Esophagus mucosa (tissue), 1 donor: ENCODE results near the gene AKR1E2. TPM values are rescaled to one million over a fixed set of nuclear protein-coding genes. Genes with fewer than 3 reads are reported as not detected.
A peak's percentile ranks its signal among the peaks of the same experiment; 100 is the strongest.

Source experiments
- ATAC-seq: fragments of 200-7000 bp; cut with Tn5 transposase; one replicate; pipeline ENCODE4 v1.9.1; 2020
- total RNA-seq: library from RNA; stranded (reverse); gene quantifications from one replicate; pipeline ENCODE4 v1.2.4, GENCODE V29; 2023
- donor health status: DM: yes; HTN: yes; CAD: no.

AKR1E2 gene
- total RNA-seq, 1 donor from 2014 or later = 1.3 TPM

GRCh38 chr10:4847561-4848355 lies 21.8 kb downstream of the AKR1E2 start:
- peak; percentile 83 for ATAC-seq

- ATAC-seq = no peak
Measured at GRCh38 chr10:4848356-4849041, 22.5 kb downstream of the AKR1E2 start.

DNA sequence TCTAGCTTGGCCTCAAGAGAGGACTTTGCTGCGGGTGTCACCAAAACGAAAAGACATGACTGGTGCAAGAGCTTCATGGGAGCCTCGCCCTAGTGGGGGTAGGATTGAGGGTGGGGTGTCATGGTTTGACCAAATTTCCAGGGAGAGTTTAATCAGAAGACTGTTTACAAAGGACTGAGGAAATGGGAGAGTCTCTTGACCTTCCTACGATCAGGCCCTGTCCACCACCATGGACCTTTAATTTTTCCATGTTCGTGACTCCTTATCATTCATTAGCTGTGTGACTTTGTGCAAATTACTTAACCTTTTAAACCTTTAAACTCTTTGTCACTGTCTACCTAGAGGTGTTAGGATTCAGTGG lies 23.0 kb downstream of the AKR1E2 start:
- no peak for ATAC-seq

DNA sequence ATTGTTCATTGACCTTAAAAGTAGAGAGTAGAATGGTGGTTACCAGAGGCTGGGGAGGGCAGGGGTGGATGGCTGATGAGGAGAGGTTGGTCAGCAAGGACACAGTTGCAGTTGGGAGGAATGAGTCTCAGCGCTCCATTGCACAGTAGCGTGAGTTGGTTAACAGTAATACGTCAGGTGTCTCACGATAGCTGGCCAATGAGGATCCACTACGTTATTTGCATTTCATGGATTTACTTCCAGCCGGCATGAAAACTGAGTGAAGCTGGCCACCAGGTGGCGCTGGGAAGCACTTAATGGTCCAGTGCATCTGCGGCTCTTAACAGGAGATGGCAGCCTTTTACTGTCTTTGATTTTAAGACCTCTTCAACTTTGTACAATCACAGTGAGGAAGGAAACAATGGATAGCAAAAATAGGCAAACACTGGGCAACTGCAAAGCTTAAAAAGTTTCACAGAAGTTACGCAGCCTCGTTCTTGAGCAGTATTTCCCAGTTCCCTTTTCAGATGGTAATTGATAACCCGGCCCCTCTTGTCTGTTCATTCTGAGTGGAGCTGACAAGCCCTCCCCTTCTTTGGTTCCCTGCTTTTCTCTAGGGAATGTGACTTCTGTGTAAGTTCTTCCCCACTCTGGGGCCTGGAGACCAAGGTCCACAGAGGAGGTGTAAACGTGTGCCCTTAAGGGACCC lies 23.7 kb downstream of the AKR1E2 start:
- ATAC-seq = peak; percentile 90

DNA sequence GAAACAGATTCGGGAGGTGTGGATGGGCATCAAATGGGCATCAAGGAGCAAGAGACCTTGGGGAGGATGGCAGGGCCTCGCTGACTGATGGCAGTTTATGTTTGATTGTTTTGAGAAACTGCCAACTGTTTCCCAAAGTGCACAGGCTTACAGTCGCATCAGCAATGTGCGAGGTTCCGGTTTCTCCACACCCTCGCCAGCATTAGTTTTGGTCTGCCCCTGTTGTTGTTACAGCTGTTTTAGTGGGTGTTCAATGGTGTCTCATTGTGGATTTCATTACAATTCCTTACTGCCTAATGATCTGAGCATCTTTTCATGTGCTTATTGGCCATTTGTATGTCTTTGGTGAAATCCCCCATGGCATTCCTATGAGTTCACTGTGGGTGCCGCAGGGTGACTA lies 24.4 kb downstream of the AKR1E2 start:
- no peak for ATAC-seq

DNA sequence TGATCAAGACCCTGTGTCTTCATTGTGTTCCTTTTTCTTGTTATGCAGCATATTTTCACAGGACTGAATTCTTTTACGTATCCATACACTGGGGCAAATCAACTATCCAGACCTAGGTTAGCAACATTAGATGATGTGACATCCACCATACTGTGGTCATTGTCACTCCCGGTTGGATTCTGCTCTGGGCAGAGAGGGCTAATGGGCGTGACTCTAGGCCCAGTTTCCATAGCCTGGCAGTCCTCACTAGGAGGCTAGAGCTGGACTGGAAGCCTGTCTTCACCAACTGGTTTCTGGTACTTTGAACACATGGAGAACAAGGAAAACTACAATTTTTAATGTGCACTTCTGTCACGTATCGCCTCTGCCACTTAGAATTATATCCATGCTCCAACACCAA lies 25.2 kb downstream of the AKR1E2 start:
- no peak for ATAC-seq

- ATAC-seq = no peak
Measured at GRCh38 chr10:4851846-4852245, 25.8 kb downstream of the AKR1E2 start.

DNA sequence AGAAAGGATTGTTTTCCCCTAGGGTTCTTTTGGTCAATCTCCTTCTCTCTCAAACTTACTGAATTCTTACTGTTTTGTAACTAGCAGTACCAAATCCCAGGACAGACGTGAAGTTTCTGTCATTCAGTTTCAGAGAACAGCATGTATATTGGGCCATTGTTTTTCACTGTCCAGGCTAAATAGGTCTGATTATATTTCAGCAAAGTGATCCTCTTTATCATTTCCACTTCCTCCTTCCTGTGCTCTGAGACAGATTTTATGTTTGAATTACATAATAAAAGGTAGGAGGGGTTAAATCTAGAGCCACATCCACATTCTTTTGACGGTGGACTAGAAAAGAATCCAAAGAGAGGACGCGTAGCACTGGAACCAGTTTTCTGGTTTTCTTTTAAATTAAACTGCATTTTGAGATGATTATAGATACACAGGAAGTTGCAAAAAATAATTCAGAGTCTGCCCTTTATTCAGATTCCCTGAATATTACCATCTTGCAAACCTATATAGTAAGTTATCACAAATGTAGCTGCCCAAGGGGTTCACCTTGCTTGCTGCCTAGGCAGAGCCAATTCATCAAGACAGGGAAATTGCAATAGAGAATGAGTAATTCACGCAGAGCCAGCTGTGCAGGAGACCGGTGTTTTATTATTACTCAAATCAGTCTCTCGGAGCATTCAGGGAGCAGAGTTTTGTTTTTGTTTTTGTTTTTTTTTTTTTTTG lies 40.1 kb downstream of the AKR1E2 start:
- no peak for ATAC-seq

GRCh38 chr10:4867109-4867519 lies 41.1 kb downstream of the AKR1E2 start:
- no peak for ATAC-seq

GRCh38 chr10:4867520-4868356 lies 41.7 kb downstream of the AKR1E2 start:
- no peak for ATAC-seq

- ATAC-seq = no peak
Measured at GRCh38 chr10:4868357-4868657, 42.3 kb downstream of the AKR1E2 start.

DNA sequence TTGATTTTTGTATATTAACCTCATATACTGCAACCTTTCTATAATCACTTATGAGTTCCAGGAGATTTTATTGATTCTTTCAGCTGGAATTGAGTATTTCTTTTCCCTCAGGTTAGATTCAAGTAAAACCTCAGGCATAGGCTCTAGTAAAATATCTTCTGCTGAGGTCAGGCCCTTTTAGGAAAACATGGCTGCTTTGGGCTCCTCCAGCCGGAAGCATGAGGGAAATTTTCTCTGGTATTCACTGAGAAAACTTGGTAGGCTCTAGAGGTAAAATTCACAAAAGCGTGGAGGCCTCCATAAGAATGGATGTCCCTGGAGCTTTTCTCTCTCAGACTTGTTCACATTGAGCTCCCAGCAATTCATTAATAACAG lies 56.7 kb downstream of the AKR1E2 start:
- ATAC-seq = no peak

DNA sequence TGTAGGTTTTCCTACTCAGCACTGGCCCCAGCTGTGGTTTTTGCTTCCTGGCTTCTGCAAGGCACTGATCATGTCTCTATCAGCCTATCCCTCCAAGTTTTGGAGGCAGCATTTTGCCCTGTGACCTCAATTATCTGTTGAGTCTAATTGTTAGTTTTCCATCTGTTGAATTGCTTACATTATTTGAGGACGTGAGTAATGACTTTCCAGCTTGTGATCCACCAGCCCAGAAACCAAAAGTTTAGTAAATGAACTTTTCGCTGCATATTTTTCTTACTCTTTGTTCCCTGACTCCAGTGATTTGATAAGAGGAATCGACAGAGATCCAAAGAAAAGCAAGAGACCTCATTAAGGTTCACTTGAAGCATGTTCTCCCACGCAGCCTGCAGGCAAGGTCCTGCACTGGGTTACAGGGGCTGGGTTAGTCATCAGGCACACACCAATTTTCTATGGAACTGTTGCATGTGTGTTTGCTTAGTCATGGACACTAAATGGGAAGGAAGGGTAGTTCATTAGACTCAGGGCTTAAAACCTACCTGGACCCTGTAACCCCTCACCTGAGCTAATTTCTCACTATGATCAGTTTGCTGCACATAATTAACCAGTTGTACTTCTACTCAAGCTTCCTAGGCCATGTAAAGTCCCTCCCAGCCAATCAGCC lies 57.2 kb downstream of the AKR1E2 start:
- ATAC-seq = peak; percentile 68

DNA sequence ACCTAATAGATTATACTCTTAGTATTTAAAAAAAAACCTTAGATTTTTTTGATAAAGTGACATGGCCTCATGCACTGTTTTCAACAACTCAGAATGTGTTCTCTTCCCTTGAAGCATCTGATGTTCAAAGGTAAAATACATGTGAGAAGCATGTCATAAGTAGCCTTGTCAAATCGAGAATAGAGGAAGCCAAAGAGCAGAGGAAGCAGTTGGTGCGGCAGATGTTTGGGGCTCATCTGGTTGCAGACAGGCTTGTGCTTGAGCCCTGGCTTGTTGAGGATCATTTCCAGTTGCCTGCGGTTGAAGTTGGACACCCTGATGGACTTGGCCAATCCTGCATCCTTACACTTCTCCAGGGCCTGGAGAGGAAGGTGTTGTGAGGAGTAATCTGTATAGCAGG lies 59.2 kb downstream of the AKR1E2 start:
- ATAC-seq = no peak

- no peak for ATAC-seq
Measured at GRCh38 chr10:4887501-4887900, 61.5 kb downstream of the AKR1E2 start.

DNA sequence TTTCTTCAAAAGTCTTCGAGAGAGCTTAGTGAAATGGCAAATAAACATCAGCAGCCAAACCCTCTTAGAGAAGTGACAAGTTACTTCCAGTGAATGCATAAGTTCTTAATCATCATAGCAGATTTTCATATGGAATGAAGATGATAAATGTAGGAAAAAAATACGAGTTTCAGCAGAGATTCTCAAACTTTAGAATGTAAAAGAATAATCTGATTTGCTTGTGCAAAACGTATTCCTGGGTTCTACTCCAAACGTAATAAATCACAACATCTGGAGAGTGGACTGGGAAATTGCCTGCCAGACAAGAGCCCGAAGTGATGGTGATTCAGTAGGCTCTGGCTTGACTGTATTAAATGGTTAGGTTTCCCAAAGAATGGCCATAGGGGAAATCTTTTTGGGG lies 62.2 kb downstream of the AKR1E2 start:
- no peak for ATAC-seq

DNA sequence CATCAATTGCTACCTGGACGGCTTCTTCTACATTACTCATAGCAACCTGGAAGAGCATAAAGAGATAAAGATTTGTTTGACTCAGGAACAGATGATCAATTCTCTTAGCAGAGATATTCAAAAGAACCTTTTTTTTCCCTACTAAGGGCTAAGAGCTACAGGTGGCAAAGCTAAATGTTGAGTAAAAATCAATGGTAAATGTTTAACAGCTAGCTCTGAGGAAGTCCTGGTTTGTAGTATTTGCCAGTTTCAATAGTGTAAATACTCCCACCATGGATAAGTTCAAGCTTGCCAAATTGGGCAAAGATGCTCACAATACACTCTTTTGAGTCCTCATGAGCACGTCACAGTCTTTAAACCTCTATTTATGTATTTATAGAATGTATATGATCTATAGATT lies 64.0 kb downstream of the AKR1E2 start:
- ATAC-seq = no peak

DNA sequence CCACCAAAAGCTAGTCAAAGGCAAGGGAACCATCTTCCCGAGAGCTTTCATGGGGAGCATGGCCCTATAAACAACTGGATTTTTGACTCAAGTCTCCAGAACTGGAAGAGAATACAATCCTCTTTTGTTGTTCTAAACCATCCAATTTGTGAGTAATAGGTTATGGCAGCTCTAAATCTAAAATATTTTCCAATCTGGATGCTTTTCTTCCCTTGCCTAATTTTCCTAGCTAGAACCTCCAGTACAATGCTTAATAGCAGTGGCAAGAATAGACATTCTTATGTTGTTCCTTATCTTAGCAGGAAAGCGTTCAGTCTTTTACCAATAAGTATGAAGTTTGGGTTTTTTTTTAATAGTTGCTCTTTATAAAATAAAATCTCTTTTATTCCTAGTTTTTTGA lies 66.7 kb downstream of the AKR1E2 start:
- no peak for ATAC-seq

DNA sequence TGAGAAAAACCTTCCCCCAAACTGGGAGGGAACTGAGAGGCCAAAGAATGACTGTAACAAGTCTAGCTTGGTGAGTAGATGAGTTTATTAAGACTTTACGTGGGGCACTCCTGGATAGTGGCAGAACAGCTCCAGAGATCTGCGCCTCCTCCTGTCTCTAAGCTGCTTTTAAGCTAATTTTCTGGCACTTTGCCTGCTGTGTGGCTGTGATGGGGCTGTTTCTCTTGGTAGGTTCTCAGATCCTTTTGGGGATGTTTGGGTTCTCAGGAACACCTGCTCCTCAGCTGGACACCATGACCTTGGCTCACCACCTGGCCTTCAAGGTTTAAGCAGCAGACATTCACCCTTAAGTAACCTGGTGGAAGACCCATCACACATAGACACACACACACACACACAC lies 68.3 kb downstream of the AKR1E2 start:
- no peak for ATAC-seq
